Esophagus squamous epithelium (tissue), 4 donors: ENCODE data around the gene CA10.

Experiments
- POLR2A ChIP-seq, 4 donors: fragments of 450-650 bp; IDR thresholded peaks; one replicate each; pipeline ENCODE4 v1.6.1; 2017; ENCODE audit warnings: antibody characterized with exemption in 4 of 4, mild to moderate bottlenecking in 4 of 4, moderate library complexity in 3 of 4
- TF ChIP-seq, protein P1 (sequence below), 6 experiments: fragments of 450-650 bp in 4 of 6; fragments of 200-600 bp in 2 of 6; sonication (generic) in 2 of 6; IDR thresholded peaks; one replicate each; pipeline ENCODE4 v1.5.1; 2016 to 2019; ENCODE audit warnings: antibody characterized with exemption in 6 of 6, mild to moderate bottlenecking in 4 of 6, moderate library complexity in 4 of 6

DNA sequence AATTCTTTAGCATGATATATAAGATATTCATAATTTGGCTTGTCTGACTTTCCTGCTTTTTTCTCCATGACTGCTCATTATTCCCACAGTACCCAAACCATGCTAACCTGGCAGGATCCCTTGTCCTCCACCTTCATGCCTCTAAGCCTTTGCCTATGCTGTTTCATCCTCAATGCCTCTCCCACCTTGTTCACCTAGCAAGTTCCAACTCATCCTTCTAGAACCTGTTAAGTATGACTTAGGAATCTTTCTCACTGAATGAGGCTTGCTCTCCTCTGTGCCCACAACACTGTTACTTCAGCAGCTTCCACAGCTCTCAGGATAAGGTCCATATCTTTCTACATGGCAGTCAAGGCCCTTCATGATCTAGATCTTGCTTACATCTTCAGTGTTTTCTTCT, 34.0 kb downstream of the CA10 start:
- TF ChIP-seq, protein P1, sequence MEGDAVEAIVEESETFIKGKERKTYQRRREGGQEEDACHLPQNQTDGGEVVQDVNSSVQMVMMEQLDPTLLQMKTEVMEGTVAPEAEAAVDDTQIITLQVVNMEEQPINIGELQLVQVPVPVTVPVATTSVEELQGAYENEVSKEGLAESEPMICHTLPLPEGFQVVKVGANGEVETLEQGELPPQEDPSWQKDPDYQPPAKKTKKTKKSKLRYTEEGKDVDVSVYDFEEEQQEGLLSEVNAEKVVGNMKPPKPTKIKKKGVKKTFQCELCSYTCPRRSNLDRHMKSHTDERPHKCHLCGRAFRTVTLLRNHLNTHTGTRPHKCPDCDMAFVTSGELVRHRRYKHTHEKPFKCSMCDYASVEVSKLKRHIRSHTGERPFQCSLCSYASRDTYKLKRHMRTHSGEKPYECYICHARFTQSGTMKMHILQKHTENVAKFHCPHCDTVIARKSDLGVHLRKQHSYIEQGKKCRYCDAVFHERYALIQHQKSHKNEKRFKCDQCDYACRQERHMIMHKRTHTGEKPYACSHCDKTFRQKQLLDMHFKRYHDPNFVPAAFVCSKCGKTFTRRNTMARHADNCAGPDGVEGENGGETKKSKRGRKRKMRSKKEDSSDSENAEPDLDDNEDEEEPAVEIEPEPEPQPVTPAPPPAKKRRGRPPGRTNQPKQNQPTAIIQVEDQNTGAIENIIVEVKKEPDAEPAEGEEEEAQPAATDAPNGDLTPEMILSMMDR (IDR thresholded peaks at IDR 0.05) = no peak
- no peak for TF ChIP-seq POLR2A (IDR thresholded peaks at IDR 0.05)
